Smooth muscle cell (in vitro differentiated cells): Measurements from ENCODE around the gene PACS1. TPM values are rescaled to one million over a fixed set of nuclear protein-coding genes. Genes with fewer than 3 reads are reported as not detected.
A peak's percentile ranks its signal among the peaks of the same experiment; 100 is the strongest.

Experiments
- DNase-seq: peaks from one replicate; lab custom pipeline; 2025; ENCODE audit not compliant: unreplicated experiment; lab: John Stamatoyannopoulos, UW
- H2AFZ ChIP-seq: fragments of 200-600 bp; sonication (generic); 2 replicates; pipeline ENCODE4 v1.6.0; 2016; ENCODE audit warnings: antibody characterized with exemption, low read depth, mild to moderate bottlenecking
- H3F3A ChIP-seq: fragments of 200-600 bp; sonication (generic); 2 replicates; pipeline ENCODE4 v1.6.0; 2017; ENCODE audit warnings: antibody characterized with exemption, low read depth
- H3K27ac ChIP-seq: fragments of 200-600 bp; sonication (generic); 2 replicates; pipeline ENCODE4 v1.5.1; 2016; ENCODE audit warnings: low read depth, mild to moderate bottlenecking
- H3K27me3 ChIP-seq: fragments of 200-600 bp; sonication (generic); 2 replicates; pipeline ENCODE4 v1.6.1; 2016; ENCODE audit warnings: low read depth, mild to moderate bottlenecking
- H3K36me3 ChIP-seq: fragments of 200-600 bp; sonication (generic); 2 replicates; pipeline ENCODE4 v1.5.1; 2016; ENCODE audit warnings: low read depth
- H3K4me1 ChIP-seq: fragments of 200-600 bp; sonication (generic); 2 replicates; pipeline ENCODE4 v1.5.1; 2016; ENCODE audit warnings: low read depth
- H3K4me2 ChIP-seq: fragments of 200-600 bp; sonication (generic); 2 replicates; pipeline ENCODE4 v1.6.0; 2016; ENCODE audit warnings: mild to moderate bottlenecking
- H3K4me3 ChIP-seq: fragments of 200-600 bp; sonication (generic); 2 replicates; pipeline ENCODE4 v1.5.1; 2016; ENCODE audit warnings: mild to moderate bottlenecking
- H3K79me2 ChIP-seq: fragments of 200-600 bp; sonication (generic); 2 replicates; pipeline ENCODE4 v1.6.0; 2016; ENCODE audit warnings: low read depth, mild to moderate bottlenecking
- H3K9ac ChIP-seq: fragments of 200-600 bp; sonication (generic); 2 replicates; pipeline ENCODE4 v1.6.0; 2016; ENCODE audit warnings: low read depth
- H3K9me3 ChIP-seq: fragments of 200-600 bp; sonication (generic); replicated peaks from 2 replicates; pipeline ENCODE4 v1.5.1; 2016; ENCODE audit warnings: low read depth
- H4K20me1 ChIP-seq: fragments of 200-600 bp; sonication (generic); 2 replicates; pipeline ENCODE4 v1.6.0; 2016; ENCODE audit warnings: low read depth
- CTCF ChIP-seq: fragments of 200-600 bp; sonication (generic); IDR thresholded peaks from 2 replicates; pipeline ENCODE4 v1.5.1; 2017; ENCODE audit warnings: borderline replicate concordance, mild to moderate bottlenecking, antibody characterized with exemption; ENCODE audit not compliant: insufficient read depth, poor library complexity, severe bottlenecking
- WGBS: methylation state at CpG from one replicate; pipeline ENCODE4 v1.1.7; 2016; ENCODE audit warnings: low lambda C conversion rate; 5-methylcytosine and 5-hydroxymethylcytosine counted together
- polyA plus RNA-seq: library from polyadenylated mRNA; unstranded; fragments of >200 nt; fragmentation: Nextera tagmentation; extraction: Ambion mirVana; gene quantifications from 2 replicates; pipeline ENCODE4 v1.2.1, GENCODE V29; 2016
- total RNA-seq: library from RNA; depleted of rRNA; stranded (reverse); fragments of >200 nt; gene quantifications from 2 replicates; pipeline ENCODE4 v1.2.3, GENCODE V29; 2014

Gene PACS1
- total and polyA plus RNA-seq, 2 experiments from 2014 or later, result 87.6 to 140 TPM

DNA sequence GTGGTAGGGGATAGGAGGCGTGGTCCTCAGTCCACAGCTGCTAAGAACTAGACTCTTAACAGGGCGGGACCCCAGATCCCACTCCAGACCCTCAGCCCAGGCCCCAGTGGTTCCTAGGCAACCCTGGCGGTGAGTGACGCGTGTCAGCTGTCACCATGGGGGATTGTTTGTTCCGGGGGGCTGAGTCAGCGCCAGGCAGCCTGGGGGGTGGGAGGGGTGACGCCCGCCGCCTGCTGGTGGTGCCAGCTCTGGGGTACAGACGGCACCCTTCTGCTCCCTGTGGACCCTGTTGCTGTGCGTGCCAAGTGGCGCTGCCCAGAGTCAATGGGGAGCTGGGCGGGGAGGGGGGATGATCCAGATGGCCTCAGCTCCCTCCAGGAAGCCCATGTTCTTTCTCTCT lies 210.4 kb downstream of the PACS1 start:
- Histone ChIP-seq H3K27me3 (no peaks in the 10 kb centered on the region), H3K4me2 (no peak overlapping the region), H3K79me2 (peaks cover 6% of the 10 kb centered on the region), H3F3A (no peaks in the 10 kb centered on the region), H3K9me3 (no peaks in the 10 kb centered on the region), H3K4me1 (peaks cover 4% of the 10 kb centered on the region), H3K9ac (no peak overlapping the region), H3K27ac (no peak overlapping the region), H3K36me3 (no peaks in the 10 kb centered on the region), H3K4me3 (no peak overlapping the region), H2AFZ (no peak overlapping the region), H4K20me1 (peaks cover 44% of the 10 kb centered on the region)
- TF ChIP-seq CTCF, result no peak
- 76% methylated on average over 14 of the region's 14 CpGs for WGBS
- no peak for DNase-seq

- H3K79me2 ChIP-seq, result peaks cover 9% of the 10 kb centered on the region
- no peak overlapping the region for H3K4me3 ChIP-seq
- H3K4me1 ChIP-seq, result peaks cover 4% of the 10 kb centered on the region
- DNase-seq, result no peak
- no peaks in the 10 kb centered on the region for H3K9me3 ChIP-seq
- H3K9ac ChIP-seq, result no peak overlapping the region
- no peak overlapping the region for H3K4me2 ChIP-seq
- no peaks in the 10 kb centered on the region for H3F3A ChIP-seq
- 61% methylated on average over 6 of the region's 6 CpGs for WGBS
- H2AFZ ChIP-seq, result no peak overlapping the region
- H4K20me1 ChIP-seq, result peaks cover 50% of the 10 kb centered on the region
- H3K27me3 ChIP-seq, result no peaks in the 10 kb centered on the region
- H3K36me3 ChIP-seq, result no peaks in the 10 kb centered on the region
- no peak for TF ChIP-seq CTCF
- no peak overlapping the region for H3K27ac ChIP-seq
Measured at GRCh38 chr11:66281001-66281400, 210.9 kb downstream of the PACS1 start.

DNA sequence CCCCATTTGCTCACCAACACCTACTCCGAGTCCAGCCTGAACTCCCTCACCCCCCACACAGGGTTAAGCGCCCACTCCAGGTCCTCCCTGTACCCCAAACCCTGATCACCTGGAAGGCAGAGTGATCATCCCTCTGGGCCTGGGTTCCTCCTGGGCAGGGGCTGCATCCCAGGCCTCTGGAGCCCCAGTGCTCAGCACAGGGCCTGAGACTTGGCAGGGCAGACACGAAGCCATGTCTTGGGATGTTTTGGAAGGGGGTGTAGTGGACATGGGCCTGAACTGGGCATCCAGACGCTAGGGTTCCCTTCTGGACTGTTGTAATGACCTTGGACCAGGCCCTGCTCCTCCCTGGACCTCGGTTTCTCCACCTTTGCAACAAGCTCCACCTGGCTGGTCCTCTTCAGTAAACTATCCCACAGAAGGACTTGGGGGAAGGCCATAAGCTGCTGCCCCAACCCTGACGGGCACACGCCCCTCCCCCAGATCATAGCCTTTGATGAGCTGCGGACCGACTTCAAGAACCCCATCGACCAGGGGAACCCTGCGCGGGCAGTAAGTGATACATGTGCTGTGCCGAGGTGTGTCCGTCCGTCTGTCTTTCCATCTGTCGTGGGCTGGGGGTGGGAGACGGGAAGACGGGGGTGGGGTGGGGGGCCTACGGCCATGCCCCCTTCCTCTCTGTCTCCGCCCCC lies 211.8 kb downstream of the PACS1 start:
- Histone ChIP-seq H3K79me2 (peaks cover 19% of the 10 kb centered on the region), H3K4me1 (peaks cover 4% of the 10 kb centered on the region), H4K20me1 (peaks cover 59% of the 10 kb centered on the region), H3K27ac (peak overlapping the region; percentile 50), H3K9ac (no peak overlapping the region), H3K4me2 (no peak overlapping the region), H3K27me3 (no peaks in the 10 kb centered on the region), H3F3A (no peaks in the 10 kb centered on the region), H3K4me3 (no peak overlapping the region), H3K9me3 (no peaks in the 10 kb centered on the region), H2AFZ (no peak overlapping the region), H3K36me3 (no peaks in the 10 kb centered on the region)
- WGBS, result 49% methylated on average over 19 of the region's 20 CpGs
- no peak for DNase-seq
- no peak for TF ChIP-seq CTCF
